PFSK-1 (cell line): ENCODE measurements around the gene TRAK1.

Experiments
- FOXP2 ChIP-seq: optimal IDR thresholded peaks from 2 replicates; pipeline ENCODE3; 2011; ENCODE audit warnings: borderline replicate concordance, control low read depth, inconsistent platforms; ENCODE audit not compliant: insufficient read depth; ENCODE audit errors: extremely low read length, extremely low read depth
- POLR2AphosphoS5 ChIP-seq: IDR thresholded peaks from 2 replicates; pipeline ENCODE4 v1.6.1; 2012; ENCODE audit warnings: low read depth, mild to moderate bottlenecking, control low read depth, low read length, moderate library complexity
- REST ChIP-seq, 2 experiments: IDR thresholded peaks; 2 replicates each; pipeline versions ENCODE4 v1.6.1 to v1.8.0; 2011 to 2012; ENCODE audit warnings: low read depth in 2 of 2, low read length in 2 of 2, control low read depth in 1 of 2, inconsistent platforms in 1 of 2, mild to moderate bottlenecking in 1 of 2, moderate library complexity in 1 of 2; ENCODE audit not compliant: insufficient read depth in 1 of 2
- SIN3A ChIP-seq: IDR thresholded peaks from 2 replicates; pipeline ENCODE4 v1.6.1; 2012; ENCODE audit warnings: mild to moderate bottlenecking, low read length, moderate library complexity, borderline replicate concordance; ENCODE audit not compliant: insufficient read depth
- TAF1 ChIP-seq: IDR thresholded peaks from 2 replicates; pipeline ENCODE4 v1.6.1; 2012; ENCODE audit warnings: low read length, control low read depth, borderline replicate concordance; ENCODE audit not compliant: insufficient read depth

Gene TRAK1

GRCh38 chr3:42256135-42256819 is 165.1 kb downstream of the TRAK1 start:
- TF ChIP-seq POLR2AphosphoS5 (no peak), SIN3A (no peak), TAF1 (no peak), REST (IDR thresholded peaks at IDR 0.05; ENCODE audit: insufficient read depth in 1 of 2, low read depth in 2 of 2, low read length in 2 of 2) (no peak), FOXP2 (no peak)

- TF ChIP-seq TAF1 (no peak), POLR2AphosphoS5 (no peak), REST (IDR thresholded peaks at IDR 0.05; ENCODE audit: insufficient read depth in 1 of 2, low read depth in 2 of 2, low read length in 2 of 2) (no peak), FOXP2 (no peak), SIN3A (no peak)
These were observed 165.8 kb downstream of the TRAK1 start for GRCh38 chr3:42257007-42257406.

- no peak for TF ChIP-seq FOXP2
- TF ChIP-seq POLR2AphosphoS5 = no peak
These were observed 171.4 kb downstream of the TRAK1 start for GRCh38 chr3:42262525-42262924.

- TF ChIP-seq POLR2AphosphoS5 = no peak
- no peak for TF ChIP-seq SIN3A
- no peak for TF ChIP-seq TAF1
- TF ChIP-seq FOXP2 = no peak
- no peak for TF ChIP-seq REST (IDR thresholded peaks at IDR 0.05; ENCODE audit: insufficient read depth in 1 of 2, low read depth in 2 of 2, low read length in 2 of 2)
These were observed 172.5 kb downstream of the TRAK1 start for GRCh38 chr3:42263354-42264346.

GRCh38 chr3:42264399-42265058 is 173.4 kb downstream of the TRAK1 start:
- no peak for TF ChIP-seq TAF1
